GM10248 (cell line): ENCODE measurements around the gene CAD.

ENCODE experiments used
- CTCF ChIA-PET: fragments of 300-600 bp; sonication (Branson Sonifier 250); formaldehyde crosslinking; extraction: SDS; loops from one replicate; lab custom pipeline; 2021; ENCODE audit warnings: antibody characterized with exemption; lab: Yijun Ruan, JAX
- POLR2A ChIA-PET: fragments of 350-650 bp; sonication (Branson Sonifier 250); formaldehyde crosslinking; extraction: SDS; loops from one replicate; lab custom pipeline; 2020; ENCODE audit warnings: antibody characterized with exemption; lab: Yijun Ruan, JAX
- DNase-seq: peaks from one replicate; pipeline ENCODE4 v3.0.0; 2012; ENCODE audit errors: extremely low spot score
- TF ChIP-seq, protein P1 (sequence below): IDR thresholded peaks from 2 replicates; pipeline ENCODE4 v1.5.1; 2012; ENCODE audit warnings: mild to moderate bottlenecking, low read depth; ENCODE audit errors: extremely low read depth, missing control alignments, control extremely low read depth

CAD gene

DNA sequence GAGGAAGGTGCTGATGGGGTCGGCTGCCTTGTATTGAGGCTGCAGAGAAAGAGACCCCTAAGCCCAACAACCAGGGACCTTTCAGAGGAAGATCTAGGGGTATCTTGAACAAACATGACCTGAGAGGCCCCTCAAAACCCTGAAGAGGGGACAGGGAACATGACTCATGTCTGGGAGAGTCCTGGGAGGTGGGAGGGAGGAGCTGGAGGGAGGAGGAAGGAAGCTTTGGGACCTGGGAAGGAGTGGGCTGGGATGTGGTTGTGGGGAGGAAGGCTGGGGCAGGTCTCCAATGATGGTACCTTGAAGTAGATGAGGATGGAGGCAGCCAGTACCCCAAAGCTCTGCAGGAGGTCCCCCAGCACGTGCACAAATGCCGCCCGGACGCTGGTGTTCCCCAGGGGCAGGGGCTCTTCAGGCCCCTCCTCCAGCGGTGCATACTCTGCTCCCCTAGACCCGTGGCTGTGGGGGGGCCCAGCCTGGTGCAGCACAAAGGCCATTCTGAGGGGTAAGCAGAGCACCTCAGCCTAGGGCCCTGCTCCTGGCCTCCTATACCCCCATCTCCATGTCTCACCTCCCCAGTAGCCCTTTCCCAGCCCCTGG is 39.8 kb downstream of the CAD start:
- ChIA-PET POLR2A (no interaction called here), CTCF (interaction anchor here (0.7 to 3.5 kb wide), 3 partner anchors 8 to 46 kb away, joined by 3 to 13 read pairs (median 4); no protein-coding TSS in a partner anchor)
- TF ChIP-seq, protein P1, sequence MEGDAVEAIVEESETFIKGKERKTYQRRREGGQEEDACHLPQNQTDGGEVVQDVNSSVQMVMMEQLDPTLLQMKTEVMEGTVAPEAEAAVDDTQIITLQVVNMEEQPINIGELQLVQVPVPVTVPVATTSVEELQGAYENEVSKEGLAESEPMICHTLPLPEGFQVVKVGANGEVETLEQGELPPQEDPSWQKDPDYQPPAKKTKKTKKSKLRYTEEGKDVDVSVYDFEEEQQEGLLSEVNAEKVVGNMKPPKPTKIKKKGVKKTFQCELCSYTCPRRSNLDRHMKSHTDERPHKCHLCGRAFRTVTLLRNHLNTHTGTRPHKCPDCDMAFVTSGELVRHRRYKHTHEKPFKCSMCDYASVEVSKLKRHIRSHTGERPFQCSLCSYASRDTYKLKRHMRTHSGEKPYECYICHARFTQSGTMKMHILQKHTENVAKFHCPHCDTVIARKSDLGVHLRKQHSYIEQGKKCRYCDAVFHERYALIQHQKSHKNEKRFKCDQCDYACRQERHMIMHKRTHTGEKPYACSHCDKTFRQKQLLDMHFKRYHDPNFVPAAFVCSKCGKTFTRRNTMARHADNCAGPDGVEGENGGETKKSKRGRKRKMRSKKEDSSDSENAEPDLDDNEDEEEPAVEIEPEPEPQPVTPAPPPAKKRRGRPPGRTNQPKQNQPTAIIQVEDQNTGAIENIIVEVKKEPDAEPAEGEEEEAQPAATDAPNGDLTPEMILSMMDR: no peak
- DNase-seq: no peak

DNA sequence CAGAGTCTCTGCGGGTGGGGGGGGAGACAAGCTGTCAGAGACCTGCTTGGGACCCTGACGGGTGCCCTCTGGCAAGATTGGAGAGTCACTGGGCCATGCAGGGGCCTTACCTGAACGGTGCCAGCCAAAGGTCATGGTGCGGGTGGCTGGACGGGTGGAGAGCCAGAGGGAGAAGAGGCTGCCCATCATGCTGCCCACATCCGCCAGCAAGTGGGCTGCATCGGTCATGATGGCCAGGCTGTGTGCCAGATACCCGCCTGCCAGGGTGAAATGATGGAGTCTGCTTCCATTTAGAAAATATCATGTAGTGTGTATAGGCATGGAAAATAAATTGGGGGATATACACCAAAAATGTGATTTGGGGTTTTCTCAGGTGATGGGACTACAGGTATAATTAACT is 40.9 kb downstream of the CAD start:
- DNase-seq: no peak
- TF ChIP-seq, protein P1: no peak
- POLR2A ChIA-PET: no interaction called here
- CTCF ChIA-PET: interaction anchor here (1.6 kb wide), 1 partner anchor 9 kb away, joined by 3 read pairs; no protein-coding TSS in a partner anchor

DNA sequence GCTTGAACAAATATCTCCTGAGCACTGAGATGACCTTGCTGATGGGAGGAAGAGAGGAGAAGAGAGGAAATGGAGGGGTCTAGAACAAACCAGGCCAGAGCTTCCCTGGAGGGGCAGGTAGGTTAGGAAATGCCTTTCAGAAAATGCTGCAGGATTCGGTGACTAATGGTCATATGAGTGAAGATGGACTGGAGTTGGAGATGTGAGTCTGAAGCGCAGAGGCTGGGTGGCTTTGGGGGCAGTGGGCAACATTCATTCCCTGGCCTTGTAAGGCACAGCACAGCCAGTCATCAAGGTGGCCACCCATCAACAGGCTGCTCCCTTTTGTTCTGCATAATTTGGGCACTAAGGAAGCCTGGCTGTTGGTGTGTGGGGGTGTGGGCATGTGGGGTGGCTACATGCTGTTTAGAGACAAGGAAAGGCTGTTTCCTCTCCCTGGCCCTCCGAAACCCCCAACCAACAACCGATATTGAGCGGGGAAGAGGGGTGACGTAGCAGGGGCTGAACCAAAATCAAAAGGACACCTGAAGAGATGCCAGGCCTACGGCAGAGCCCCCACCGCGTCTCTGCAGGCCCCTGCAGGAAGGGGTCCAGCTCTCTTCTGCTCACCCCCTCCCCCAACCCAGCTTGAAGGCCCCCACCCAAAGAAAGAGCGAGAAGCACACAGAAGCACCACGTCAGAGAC is 44.2 kb downstream of the CAD start:
- TF ChIP-seq, protein P1: no peak
- ChIA-PET POLR2A (no interaction called here), CTCF (interaction anchor here (6.8 kb wide), 1 partner anchor 19 kb away, joined by 99 read pairs; the partner anchor contains the start of genes DNAJC5G and TRIM54)
- DNase-seq: no peak

DNA sequence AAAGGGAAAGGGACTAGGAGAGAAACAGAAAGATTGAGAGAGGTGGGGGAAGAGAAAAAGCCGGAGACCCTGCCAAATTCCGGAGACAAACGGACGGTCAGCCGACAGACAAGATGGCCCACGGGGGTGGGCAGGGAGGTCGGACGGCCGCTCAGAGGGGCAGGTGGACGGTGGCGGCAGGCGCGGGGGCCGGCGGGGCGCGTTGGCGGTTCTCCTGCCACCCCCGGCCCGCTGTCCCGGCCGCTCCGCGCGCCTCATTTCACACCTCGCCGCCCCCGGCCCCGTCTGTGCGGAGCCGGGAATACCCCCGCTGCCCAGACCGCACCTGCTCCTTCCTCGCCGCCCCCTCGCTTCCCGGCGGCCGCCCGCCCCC is 44.7 kb downstream of the CAD start:
- DNase-seq: no peak
- ChIA-PET POLR2A (no interaction called here), CTCF (interaction anchor here (6.8 kb wide), 1 partner anchor 18 kb away, joined by 99 read pairs; the partner anchor contains the start of genes DNAJC5G and TRIM54)
- TF ChIP-seq, protein P1: no peak

DNA sequence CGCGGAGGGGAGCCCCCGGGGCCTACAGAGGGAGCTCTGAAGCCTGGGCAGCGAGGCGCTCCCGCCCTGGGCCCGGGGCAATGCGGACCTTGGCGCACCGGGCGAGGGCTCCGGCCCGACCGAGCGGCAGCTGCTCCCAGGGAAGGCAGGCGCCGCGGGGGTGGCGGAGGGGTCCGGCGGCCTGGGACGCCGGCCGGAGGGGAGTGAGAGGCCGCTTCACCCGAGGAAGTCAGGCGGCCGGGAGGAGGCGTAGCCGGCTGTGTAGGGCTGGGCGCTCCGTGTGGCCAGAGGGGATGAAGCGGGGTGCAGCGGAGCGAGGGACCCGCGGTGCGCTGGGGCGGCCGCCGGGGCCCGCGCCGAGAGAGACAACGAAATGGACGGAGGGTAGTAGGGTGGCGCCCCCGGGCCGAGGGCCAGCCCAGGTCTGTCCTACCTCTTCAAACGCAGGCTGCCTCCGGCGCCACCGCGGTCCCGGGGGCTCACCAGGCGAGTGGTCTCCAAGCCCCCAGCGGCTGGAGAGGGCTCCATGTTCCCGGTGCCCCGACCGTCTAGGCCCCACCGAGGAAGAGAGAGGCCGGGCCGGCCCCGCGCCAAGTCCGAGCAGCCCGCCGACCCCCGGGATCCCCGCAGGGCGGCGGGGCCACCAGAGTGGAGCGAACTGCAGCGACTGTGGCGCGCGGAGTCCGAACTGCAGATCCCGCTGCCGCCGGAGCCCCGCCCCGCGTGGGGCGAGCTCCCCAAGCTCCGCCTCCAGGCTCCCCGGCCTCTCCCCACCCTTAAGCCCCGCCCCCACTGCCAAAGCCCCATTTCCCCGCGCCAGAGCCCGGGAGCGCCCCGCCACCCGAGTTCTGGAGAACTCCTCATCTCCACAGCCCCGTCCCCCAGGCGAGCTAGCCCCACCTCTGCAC is 45.5 kb downstream of the CAD start, which contains the start of gene SLC30A3:
Gene SLC30A3, minus strand, starts transcription at position 669 of the 908 bp plus-strand sequence. Its CDS starts 141 bp downstream, at position 528.
- DNase-seq: peak; percentile 90
- POLR2A ChIA-PET: interaction anchor here (0.6 kb wide), 1 partner anchor 9 kb away, joined by 5 read pairs; no protein-coding TSS in a partner anchor
- CTCF ChIA-PET: interaction anchor here (0.6 to 6.8 kb wide), 5 partner anchors 12 to 166 kb away, joined by 3 to 99 read pairs (median 4); partner anchors contain the start of genes DNAJC5G and TRIM54
- TF ChIP-seq, protein P1: no peak
